SK-N-SH (cell line): ENCODE measurements around the gene LSM3.

Source experiments
- NFIC ChIP-seq: IDR thresholded peaks from 2 replicates; pipeline ENCODE4 v1.4.0; 2012; ENCODE audit warnings: borderline replicate concordance
- TAF1 ChIP-seq: IDR thresholded peaks from 2 replicates; pipeline ENCODE4 v1.6.1; 2012; ENCODE audit warnings: low read depth, mild to moderate bottlenecking, low read length, moderate library complexity, borderline replicate concordance
- TF ChIP-seq, protein P1 (sequence below): IDR thresholded peaks from 2 replicates; pipeline ENCODE4 v1.4.0; 2012; ENCODE audit warnings: low read depth
- TF ChIP-seq, protein P2 (sequence below): fragments of 200-600 bp; sonication (generic); IDR thresholded peaks from 2 replicates; pipeline ENCODE4 v1.6.1; 2017; ENCODE audit warnings: antibody characterized with exemption, mild to moderate bottlenecking, moderate library complexity
- TF ChIP-seq, protein P3 (sequence below): IDR thresholded peaks from 2 replicates; pipeline ENCODE4 v1.4.0; 2012; ENCODE audit warnings: low read depth, borderline replicate concordance

DNA sequence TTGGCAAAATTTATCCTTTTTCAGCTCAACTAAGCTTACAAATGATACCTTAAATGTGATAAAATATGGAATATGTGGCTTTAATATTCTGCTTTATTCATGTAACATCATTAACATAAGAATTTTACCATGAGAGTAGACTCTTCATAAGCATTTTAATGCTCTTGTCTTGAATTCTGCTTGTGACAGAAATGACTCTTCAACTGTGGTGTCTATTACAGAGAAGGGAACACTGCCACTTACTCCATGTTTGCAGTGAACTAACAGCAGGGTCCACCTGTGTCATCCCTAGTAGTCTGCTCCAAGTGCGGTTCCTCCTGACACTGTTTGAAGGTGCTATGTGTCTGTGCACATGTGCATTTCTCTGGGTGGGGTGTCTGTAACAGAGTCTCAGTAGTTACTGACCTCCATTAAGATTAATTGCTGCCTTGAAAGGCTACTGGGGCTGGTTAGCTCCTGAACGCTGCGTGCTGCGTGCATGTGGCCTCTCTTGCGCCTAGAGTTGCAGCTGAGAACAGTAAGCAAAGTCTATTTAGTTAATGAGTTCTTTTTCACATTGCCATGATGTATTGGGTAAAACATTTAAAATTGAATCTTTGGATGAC is 8.3 kb downstream of the LSM3 start:
- TF ChIP-seq TAF1 (no peak), NFIC (no peak)
- TF ChIP-seq, protein P1, sequence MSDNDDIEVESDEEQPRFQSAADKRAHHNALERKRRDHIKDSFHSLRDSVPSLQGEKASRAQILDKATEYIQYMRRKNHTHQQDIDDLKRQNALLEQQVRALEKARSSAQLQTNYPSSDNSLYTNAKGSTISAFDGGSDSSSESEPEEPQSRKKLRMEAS: no peak
- TF ChIP-seq, protein P2, sequence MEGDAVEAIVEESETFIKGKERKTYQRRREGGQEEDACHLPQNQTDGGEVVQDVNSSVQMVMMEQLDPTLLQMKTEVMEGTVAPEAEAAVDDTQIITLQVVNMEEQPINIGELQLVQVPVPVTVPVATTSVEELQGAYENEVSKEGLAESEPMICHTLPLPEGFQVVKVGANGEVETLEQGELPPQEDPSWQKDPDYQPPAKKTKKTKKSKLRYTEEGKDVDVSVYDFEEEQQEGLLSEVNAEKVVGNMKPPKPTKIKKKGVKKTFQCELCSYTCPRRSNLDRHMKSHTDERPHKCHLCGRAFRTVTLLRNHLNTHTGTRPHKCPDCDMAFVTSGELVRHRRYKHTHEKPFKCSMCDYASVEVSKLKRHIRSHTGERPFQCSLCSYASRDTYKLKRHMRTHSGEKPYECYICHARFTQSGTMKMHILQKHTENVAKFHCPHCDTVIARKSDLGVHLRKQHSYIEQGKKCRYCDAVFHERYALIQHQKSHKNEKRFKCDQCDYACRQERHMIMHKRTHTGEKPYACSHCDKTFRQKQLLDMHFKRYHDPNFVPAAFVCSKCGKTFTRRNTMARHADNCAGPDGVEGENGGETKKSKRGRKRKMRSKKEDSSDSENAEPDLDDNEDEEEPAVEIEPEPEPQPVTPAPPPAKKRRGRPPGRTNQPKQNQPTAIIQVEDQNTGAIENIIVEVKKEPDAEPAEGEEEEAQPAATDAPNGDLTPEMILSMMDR: no peak
- TF ChIP-seq, protein P3, sequence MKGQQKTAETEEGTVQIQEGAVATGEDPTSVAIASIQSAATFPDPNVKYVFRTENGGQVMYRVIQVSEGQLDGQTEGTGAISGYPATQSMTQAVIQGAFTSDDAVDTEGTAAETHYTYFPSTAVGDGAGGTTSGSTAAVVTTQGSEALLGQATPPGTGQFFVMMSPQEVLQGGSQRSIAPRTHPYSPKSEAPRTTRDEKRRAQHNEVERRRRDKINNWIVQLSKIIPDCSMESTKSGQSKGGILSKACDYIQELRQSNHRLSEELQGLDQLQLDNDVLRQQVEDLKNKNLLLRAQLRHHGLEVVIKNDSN: no peak
